ENCODE measurements around the gene OR5AR1.
"Not testable (repeated sequence)": the region's sequence is repeated elsewhere in the genome, so short reads cannot be mapped to it uniquely, and the experiment has no call there.

Gene OR5AR1

GRCh38 chr11:56663386-56663785 is at the start of gene OR5AR1:
Gene OR5AR1 (plus strand): TSS chr11:56663686. CDS start chr11:56663686, 0 bp downstream.
- no peak for DNase-seq (ENCODE audit: low read depth)

DNA sequence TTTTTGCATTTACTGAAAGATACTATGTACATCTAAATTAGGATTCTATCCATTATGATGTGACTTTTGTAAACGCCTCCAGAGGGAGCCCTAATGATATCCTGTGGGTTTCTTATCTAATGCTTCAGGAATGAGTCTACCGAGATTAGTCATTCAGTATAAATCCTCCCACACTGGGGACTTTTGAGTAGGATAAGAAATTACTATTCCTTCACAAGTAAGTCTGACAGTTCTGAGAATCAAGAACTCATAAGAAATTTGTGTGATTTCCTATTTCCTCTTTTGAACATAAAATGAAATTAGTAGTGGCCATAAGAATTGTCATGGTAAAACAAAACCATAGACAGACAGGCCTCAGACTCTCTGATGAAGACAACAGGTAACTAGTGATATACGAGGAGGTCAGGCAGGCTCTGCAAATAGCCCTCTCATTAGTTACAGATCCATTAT is 38.8 kb upstream of the OR5AR1 start:
- DNase-seq (ENCODE audit: low read depth) = peak; percentile 53

GRCh38 chr11:56625946-56626345 is 37.5 kb upstream of the OR5AR1 start:
- no peak for DNase-seq (ENCODE audit: low read depth)

GRCh38 chr11:56632329-56632728 is 31.2 kb upstream of the OR5AR1 start:
- DNase-seq (ENCODE audit: low read depth) = no peak

- no peak for DNase-seq (ENCODE audit: low read depth)
These were observed 26.6 kb upstream of the OR5AR1 start for GRCh38 chr11:56636861-56637260.

DNA sequence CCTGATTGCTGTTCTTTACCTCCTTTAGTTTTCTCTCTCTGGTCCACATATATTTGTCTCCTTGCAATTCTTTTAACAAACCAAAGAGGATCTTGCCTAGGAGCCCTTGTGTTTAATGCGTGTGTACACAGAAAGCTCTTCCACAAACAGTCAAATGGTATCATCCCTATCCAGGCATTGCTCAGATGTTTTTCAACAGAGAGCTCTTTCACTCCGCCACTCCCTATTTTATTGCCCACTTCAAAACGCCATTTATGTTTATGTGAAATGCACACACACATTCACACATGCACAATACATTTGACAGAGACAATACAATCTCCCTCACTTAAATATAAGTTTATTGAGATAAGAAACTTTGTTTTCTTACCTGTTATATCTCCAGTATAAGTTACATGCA is 26.0 kb upstream of the OR5AR1 start:
- no peak for DNase-seq (ENCODE audit: low read depth)

DNA sequence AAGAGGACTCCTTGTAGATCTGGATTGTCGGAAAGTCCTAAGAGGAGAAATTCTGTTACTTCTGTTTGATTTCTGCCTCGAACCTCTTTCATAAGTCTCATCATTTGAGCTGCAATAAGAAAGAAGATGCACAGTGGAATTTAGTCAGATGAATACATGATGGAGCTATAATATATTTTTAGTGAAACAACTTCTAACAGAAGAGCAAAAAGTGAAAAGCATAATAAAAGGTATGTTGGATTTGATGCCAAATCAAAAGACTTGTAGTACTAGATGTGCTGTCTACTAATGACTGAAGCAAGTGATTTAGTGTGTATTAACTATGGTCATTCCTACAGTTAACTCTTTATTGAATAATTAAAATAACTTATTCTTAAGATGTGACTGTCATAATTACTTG is 21.1 kb upstream of the OR5AR1 start, which contains the start of gene OR5AP2:
Gene OR5AP2, minus strand, starts transcription at position 101 of the 400 bp plus-strand sequence. Its CDS starts 0 bp downstream, at position 101.
- DNase-seq (ENCODE audit: low read depth) = no peak

DNA sequence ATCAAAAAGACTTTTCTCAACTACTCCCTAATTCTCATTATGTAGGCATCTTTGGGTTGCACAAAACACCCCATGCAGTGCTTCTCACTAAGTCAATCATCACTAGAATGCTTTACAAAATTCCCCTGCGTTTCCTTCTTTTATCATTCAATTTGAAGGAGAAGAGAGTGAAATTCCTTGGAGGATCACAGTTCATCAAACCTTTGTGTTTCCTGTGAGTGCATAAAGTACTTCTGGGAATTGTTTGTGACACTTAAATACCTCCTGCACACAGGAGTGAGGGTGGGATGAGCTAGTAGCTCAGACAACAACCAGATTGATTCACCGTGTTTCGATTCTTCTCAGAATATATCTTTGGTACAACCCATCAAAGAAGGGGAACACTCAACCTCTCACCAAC is 3.7 kb upstream of the OR5AR1 start:
- DNase-seq (ENCODE audit: low read depth) = no peak

DNA sequence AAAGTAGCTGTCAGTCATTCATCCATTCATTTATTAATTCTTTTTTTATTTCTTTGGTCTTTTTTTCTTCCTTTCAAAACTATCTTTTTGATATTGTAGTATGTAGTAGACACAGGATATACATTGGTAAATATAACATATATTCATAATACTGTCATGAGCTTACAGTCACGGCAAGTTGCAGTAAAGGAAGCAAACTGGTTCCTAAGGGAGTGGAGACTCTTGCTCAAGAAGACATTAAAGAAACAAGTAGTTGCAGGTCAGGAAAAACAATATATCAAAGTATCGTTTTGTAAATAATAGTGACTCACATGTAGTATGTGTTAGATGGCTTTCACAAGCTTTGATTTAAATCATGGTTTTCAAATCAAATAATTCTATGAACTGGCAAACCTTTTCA is 7.5 kb downstream of the OR5AR1 start:
- no peak for DNase-seq (ENCODE audit: low read depth)

DNA sequence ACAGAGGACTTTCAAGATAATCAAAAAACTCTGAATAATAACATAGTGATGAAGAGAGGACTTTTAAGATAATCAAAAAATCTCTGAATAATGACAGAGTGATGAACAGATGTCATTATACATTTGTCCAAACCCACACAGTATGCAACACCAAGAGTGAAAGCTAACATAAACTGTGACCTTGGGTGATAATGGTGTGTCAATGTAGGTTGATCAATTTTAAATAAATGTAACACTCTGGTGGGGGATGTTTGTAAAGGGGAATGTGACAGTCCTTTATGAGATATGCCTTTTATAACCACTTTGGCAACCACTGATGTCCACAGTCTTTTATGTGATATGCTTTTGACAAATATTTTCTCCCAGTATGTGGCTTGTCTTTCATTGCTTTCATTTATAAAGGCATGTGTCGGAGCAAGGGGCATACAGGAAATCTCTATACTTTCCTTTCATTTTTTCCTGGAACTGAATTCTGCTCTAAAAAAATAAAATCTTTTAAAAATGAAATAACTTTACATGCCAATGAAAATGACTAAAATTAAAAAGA is 25.1 kb downstream of the OR5AR1 start:
- no peak for DNase-seq (ENCODE audit: low read depth)

DNA sequence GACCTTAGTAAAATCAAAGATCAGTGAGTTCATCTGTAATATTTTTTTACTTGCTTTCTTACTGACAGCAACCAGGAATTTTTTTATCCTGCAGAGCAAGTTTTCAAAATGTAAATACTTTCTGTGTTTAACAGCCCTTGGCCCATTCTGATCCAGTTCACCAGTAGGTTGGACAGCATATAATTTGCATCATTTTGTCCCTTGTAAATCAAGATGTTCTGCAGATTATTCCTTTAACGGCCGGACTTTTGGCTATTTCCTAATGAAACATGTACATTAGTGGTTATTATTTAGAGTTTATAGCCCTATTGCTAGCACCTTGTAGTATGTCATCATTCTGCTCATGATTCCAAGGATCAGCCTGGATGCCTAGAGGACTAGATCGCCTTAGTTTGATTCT is 27.7 kb downstream of the OR5AR1 start:
- DNase-seq (ENCODE audit: low read depth) = not testable (repeated sequence)

GRCh38 chr11:56693428-56693827 is 29.9 kb downstream of the OR5AR1 start:
- no peak for DNase-seq (ENCODE audit: low read depth)

DNA sequence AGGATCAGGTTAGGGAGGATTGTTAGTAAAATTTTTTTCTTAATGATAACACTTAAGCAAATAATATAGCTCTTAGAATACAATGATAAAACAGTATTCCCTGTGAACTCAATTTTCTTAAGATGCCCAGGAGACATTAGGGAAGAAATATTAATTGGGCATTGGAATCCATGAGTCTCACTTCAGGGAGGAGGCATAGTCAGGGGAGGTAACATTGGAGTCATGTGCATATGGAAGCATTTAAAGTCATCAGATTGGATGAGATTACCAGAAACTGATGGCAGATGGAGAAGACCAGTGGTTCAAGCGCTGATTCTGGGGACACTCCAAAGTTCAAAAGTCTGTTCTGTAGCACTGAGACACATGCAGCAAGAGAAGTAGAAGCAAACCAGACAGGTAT is 35.3 kb downstream of the OR5AR1 start, which contains the start of gene OR9G1:
Gene OR9G1, plus strand, starts transcription at position 301 of the 400 bp plus-strand sequence. CDS start 1,293 bp downstream, outside the sequence.
- DNase-seq (ENCODE audit: low read depth) = no peak

- DNase-seq (ENCODE audit: low read depth) = no peak
These were observed 36.9 kb downstream of the OR5AR1 start for GRCh38 chr11:56700242-56700913.

DNA sequence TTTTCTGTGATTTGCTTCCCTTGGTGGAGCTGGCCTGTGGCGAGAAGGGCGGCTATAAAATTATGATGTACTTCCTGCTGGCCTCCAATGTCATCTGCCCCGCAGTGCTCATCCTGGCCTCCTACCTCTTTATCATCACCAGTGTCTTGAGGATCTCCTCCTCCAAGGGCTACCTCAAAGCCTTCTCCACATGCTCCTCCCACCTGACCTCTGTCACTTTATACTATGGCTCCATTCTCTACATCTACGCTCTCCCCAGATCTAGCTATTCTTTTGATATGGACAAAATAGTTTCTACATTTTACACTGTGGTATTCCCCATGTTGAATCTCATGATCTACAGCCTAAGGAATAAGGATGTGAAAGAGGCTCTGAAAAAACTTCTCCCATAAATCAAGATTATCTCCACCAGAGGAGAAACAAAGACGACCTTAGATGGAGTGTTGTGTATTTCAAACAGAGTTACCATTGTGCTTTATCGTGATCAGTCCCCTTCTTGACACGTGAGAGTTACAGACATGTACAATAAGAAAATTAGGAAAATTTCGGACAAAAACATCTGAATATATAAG is 37.5 kb downstream of the OR5AR1 start:
- DNase-seq (ENCODE audit: low read depth) = no peak

DNA sequence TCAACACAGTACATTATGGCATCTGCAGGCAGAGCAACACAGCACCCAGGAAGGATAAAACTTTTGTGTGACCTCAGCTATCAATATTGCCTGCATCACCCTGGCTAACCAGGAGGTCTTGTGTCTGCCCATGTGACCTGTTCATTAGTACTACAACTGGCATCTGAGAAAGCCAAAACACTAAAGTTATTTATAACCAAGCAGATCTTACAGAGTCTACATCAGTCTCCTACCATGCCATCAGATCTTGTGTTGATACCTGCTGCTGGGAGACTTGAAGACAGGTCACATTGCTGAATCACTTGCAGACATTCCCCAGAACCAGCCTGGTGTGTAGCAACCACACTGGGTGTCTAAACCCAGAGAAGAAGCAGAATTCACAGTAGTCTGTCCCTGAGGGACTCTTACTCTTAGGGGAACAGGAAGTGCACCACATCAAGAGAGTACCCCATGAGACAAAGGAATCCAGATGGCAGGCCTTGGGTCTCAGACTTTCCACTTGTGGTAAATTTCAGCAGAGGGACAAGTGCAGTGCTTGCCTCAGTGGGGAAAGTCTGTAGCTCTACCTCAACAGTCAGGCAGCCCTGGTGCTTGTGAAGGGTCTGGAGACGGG is 42.4 kb downstream of the OR5AR1 start:
- DNase-seq (ENCODE audit: low read depth) = no peak

GRCh38 chr11:56706486-56706885 is 43.0 kb downstream of the OR5AR1 start:
- DNase-seq (ENCODE audit: low read depth) = no peak

DNA sequence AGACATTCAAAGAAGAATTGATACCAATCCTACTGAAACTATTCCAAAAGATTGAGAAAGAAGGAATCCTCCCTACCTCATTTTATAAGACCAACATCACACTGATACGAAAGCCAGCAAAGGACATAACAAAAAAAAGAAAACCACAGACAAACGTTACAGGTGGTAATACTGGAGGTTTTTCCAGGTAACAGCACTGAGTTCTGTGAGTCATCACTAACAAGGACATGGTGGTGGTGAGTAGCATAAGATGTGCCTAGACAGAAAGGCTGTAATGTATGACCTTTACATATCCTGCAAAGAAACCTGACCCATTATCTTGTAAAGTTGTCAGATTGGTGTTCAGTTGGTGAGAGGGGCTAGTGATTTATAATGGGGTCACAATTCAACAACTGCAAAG is 50.7 kb downstream of the OR5AR1 start:
- no peak for DNase-seq (ENCODE audit: low read depth)

Data from HS-5 (cell line).